Stomach smooth muscle (tissue), 2 donors: ENCODE measurements around the gene TMEM156.
"Not testable (repeated sequence)": the region's sequence is repeated elsewhere in the genome, so short reads cannot be mapped to it uniquely, and the experiment has no call there.

ENCODE experiments used
- H3K27ac ChIP-seq: one replicate; pipeline ENCODE4 v1.7.0; 2013; ENCODE audit warnings: mild to moderate bottlenecking, low read length, inconsistent platforms
- H3K27me3 ChIP-seq, 2 donors: one replicate each; pipeline ENCODE4 v1.7.0; 2013; ENCODE audit warnings: low read length in 2 of 2; ENCODE audit not compliant: insufficient read depth in 2 of 2, control insufficient read depth in 1 of 2
- H3K36me3 ChIP-seq, 2 donors: one replicate each; pipeline ENCODE4 v1.7.0; 2013; ENCODE audit warnings: low read length in 2 of 2; ENCODE audit not compliant: control insufficient read depth in 2 of 2, insufficient read depth in 2 of 2
- H3K4me1 ChIP-seq: one replicate; pipeline ENCODE4 v1.7.0; 2013; ENCODE audit warnings: low read length; ENCODE audit not compliant: control insufficient read depth, insufficient read depth
- H3K4me3 ChIP-seq, 2 donors: one replicate each; pipeline ENCODE4 v1.7.0; 2013; ENCODE audit warnings: low read length in 2 of 2
- H3K9ac ChIP-seq, 2 donors: one replicate each; pipeline ENCODE4 v1.7.0; 2013; ENCODE audit warnings: low read length in 2 of 2, mild to moderate bottlenecking in 1 of 2
- H3K9me3 ChIP-seq, 2 donors: one replicate each; pipeline ENCODE4 v1.7.0; 2013; ENCODE audit warnings: low read length in 2 of 2; ENCODE audit not compliant: control insufficient read depth in 2 of 2
- donor health status: healthy.
- donor health status: Pancreatic carcinoma.

TMEM156 gene

GRCh38 chr4:39043861-39044363, 11.7 kb upstream of the TMEM156 start:
- Histone ChIP-seq H3K27ac (peak overlapping the region; percentile 73), H3K4me3 (peak overlapping the region; percentile 73 to 78), H3K9ac (peak overlapping the region; percentile 42 to 75), H3K27me3 (no peaks in the 10 kb centered on the region), H3K4me1 (peaks cover 16% of the 10 kb centered on the region), H3K9me3 (no peaks in the 10 kb centered on the region), H3K36me3 (no peaks in the 10 kb centered on the region)

DNA sequence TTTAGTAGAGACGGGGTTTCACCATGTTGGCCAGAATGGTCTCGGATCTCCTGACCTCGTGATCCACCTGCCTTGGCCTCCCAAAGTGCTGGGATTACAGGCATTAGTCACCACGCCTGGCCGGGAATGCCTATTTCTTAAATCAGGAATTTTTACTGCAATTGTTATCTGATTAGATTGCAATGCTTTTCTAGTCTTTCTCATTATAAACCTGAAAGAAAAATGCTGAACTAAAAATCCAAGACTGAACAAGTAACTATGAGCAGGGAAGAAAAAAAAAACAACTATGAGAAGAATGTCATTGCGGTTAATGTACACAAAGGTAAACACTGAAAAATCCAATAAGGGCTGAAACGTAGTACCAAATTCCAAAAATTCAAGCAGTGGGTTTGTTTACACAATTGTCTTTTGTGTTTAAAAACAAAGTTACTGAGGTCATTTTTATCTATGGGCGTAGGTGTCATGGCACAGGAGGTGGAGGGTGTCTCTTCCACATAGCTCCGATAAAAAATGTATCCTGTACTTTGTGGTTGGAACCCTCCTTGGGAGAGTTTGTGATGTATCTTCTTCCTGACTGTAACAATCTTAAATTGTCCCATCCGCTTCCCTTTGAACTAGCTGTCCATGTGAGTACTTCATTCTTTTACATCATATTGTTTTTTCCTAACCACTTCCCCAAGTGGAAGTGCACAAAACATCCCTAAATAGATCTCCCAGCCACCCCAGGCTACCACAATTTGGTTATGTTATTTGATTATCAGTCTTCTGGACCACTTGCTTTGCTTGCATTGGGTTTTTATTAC, 11.1 kb upstream of the TMEM156 start:
- no peaks in the 10 kb centered on the region for H3K27me3 ChIP-seq
- peak overlapping the region; percentile 73 for H3K27ac ChIP-seq
- no peaks in the 10 kb centered on the region for H3K36me3 ChIP-seq
- no peaks in the 10 kb centered on the region for H3K9me3 ChIP-seq
- peak overlapping the region in 1 of 2 donors; percentile 75 for H3K9ac ChIP-seq
- H3K4me1 ChIP-seq: peaks cover 16% of the 10 kb centered on the region
- H3K4me3 ChIP-seq: peak overlapping the region; percentile 73 to 78

GRCh38 chr4:39042366-39042765, 10.2 kb upstream of the TMEM156 start:
- H3K27ac ChIP-seq: no peak overlapping the region
- H3K9me3 ChIP-seq: no peaks in the 10 kb centered on the region
- H3K27me3 ChIP-seq: no peaks in the 10 kb centered on the region
- H3K4me3 ChIP-seq: no peak overlapping the region
- H3K9ac ChIP-seq: no peak overlapping the region
- H3K36me3 ChIP-seq: no peaks in the 10 kb centered on the region
- peaks cover 21% of the 10 kb centered on the region for H3K4me1 ChIP-seq

- H3K9ac ChIP-seq: no peak overlapping the region
- H3K27me3 ChIP-seq: no peaks in the 10 kb centered on the region
- no peak overlapping the region for H3K4me3 ChIP-seq
- no peaks in the 10 kb centered on the region for H3K36me3 ChIP-seq
- H3K4me1 ChIP-seq: peaks cover 15% of the 10 kb centered on the region
- H3K9me3 ChIP-seq: no peaks in the 10 kb centered on the region
- no peak overlapping the region for H3K27ac ChIP-seq
Observed at GRCh38 chr4:39039108-39039507, 6.9 kb upstream of the TMEM156 start.

DNA sequence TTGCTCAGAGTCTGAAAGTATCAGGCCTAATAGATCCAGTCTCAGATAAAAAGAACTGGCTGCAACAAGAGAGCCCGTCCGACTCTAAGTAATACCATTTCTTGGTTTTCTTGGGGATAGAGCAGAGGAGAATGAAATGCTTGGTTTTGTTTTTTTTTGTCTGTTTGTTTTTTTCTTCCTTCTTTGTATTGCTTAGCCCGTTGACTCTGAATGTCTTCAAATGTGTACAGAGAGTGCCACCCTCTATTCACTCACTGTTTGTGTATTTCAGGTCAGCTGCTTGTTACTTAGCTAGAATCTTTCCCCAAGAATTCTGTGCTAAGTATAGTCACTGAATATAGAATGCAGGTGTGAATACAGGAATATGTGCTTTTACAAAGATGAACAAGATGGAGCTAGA, 5.7 kb upstream of the TMEM156 start:
- no peak overlapping the region for H3K9ac ChIP-seq
- no peaks in the 10 kb centered on the region for H3K9me3 ChIP-seq
- peaks cover 10% of the 10 kb centered on the region for H3K4me1 ChIP-seq
- H3K4me3 ChIP-seq: no peak overlapping the region
- H3K27ac ChIP-seq: no peak overlapping the region
- no peaks in the 10 kb centered on the region for H3K36me3 ChIP-seq
- no peaks in the 10 kb centered on the region for H3K27me3 ChIP-seq

DNA sequence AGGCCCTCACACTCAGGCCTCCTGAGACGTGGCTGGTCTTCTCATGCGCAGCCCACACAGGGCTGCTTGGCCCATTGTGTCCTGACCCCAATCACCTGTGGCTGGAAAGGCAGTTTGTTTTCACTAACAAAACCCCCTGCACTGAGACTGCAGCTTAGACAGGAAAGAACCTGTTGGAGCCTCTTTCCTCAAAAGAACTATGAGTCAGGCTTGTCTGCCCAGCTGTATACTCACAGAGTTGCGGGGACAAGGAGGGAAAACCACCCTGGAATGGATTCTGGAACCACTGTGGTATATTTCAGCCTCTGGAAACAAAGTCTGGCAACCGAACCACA, 5.2 kb upstream of the TMEM156 start:
- no peak overlapping the region for H3K9ac ChIP-seq
- peaks cover 8% of the 10 kb centered on the region for H3K4me1 ChIP-seq
- H3K9me3 ChIP-seq: no peaks in the 10 kb centered on the region
- H3K27me3 ChIP-seq: no peaks in the 10 kb centered on the region
- H3K36me3 ChIP-seq: no peaks in the 10 kb centered on the region
- peak overlapping the region; percentile 41 for H3K27ac ChIP-seq
- no peak overlapping the region for H3K4me3 ChIP-seq

DNA sequence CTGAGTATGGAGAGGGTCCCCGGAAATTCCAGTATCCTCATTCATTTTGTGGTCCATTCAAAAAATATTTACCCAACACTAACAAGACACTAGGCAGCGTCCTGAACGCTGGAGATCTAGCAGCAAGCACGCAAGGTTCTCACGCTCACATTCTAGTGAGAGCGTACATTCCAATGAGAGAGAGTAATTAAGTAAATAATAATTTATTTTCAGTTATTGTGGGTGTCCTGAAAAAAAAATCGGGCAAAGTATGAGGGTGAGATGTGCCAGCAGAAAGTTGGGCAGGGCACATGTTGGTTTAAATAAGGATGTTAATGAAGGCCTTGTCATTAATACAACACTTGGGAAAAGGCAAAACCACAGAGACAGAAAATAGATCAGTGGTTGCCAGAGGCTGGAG, 4.0 kb upstream of the TMEM156 start:
- no peaks in the 10 kb centered on the region for H3K27me3 ChIP-seq
- H3K4me1 ChIP-seq: peaks cover 5% of the 10 kb centered on the region
- H3K4me3 ChIP-seq: no peak overlapping the region
- H3K27ac ChIP-seq: no peak overlapping the region
- H3K9ac ChIP-seq: no peak overlapping the region
- H3K9me3 ChIP-seq: no peaks in the 10 kb centered on the region
- H3K36me3 ChIP-seq: no peaks in the 10 kb centered on the region

- H3K9ac ChIP-seq, H3K4me1 ChIP-seq, H3K36me3 ChIP-seq, H3K27ac ChIP-seq, H3K4me3 ChIP-seq, H3K9me3 ChIP-seq, H3K27me3 ChIP-seq: not testable (repeated sequence)
Observed at GRCh38 chr4:39031590-39032020, 604 bp downstream of the TMEM156 start.

DNA sequence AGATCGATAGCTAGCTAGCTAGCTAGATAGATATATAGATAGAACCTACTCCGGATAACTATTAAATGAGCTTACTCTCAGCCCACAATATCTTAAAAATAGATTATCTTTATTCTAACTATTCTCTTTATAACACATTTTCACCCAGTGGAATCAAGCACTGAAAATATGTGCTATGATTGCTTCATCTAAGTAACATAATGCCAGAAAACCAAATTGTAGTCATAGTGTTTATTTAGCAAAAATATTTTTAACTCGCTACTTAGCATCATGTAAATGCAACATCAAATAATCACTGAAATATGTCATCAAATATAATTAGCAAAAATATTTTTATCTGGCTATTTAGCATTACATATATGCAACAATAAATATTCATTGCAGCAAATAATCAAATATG, 1.5 kb downstream of the TMEM156 start:
- no peaks in the 10 kb centered on the region for H3K4me1 ChIP-seq
- H3K9me3 ChIP-seq: no peaks in the 10 kb centered on the region
- H3K4me3 ChIP-seq: no peak overlapping the region
- H3K27me3 ChIP-seq: no peaks in the 10 kb centered on the region
- no peaks in the 10 kb centered on the region for H3K36me3 ChIP-seq
- H3K9ac ChIP-seq: no peak overlapping the region
- H3K27ac ChIP-seq: no peak overlapping the region

- Histone ChIP-seq H3K4me3 (no peak overlapping the region), H3K36me3 (no peaks in the 10 kb centered on the region), H3K9ac (no peak overlapping the region), H3K27ac (no peak overlapping the region), H3K27me3 (no peaks in the 10 kb centered on the region), H3K9me3 (no peaks in the 10 kb centered on the region), H3K4me1 (no peaks in the 10 kb centered on the region)
Observed at GRCh38 chr4:39029752-39030694, 2.2 kb downstream of the TMEM156 start.
